Stimulated activated naive B cell treated with anti-CD40 and anti-IgM and Interleukin-4, amounts not matched to agents 10 μg/mL and 1 μg/mL and 100 μg/mL, for 72 hours (primary cell): ENCODE measurements around the gene SLC12A1.
"Not testable (repeated sequence)": the region's sequence is repeated elsewhere in the genome, so short reads cannot be mapped to it uniquely, and the experiment has no call there.

Experiments
- ATAC-seq, 2 donors: fragments of 150-1000 bp; cut with Tn5 transposase; replicated peaks; 2 replicates each; pipeline ENCODE4 v1.10.0; 2021; ENCODE audit warnings: moderate library complexity in 1 of 2
- DNase-seq: peaks from one replicate; pipeline ENCODE4 v3.0.0; 2021
- H3K27ac Mint-ChIP-seq: one replicate; pipeline ENCODE4 v1.8.0; 2022; ENCODE audit warnings: mild to moderate bottlenecking, mixed read lengths
- H3K27me3 Mint-ChIP-seq, 2 donors: one replicate each; pipeline ENCODE4 v1.8.0; 2022; ENCODE audit warnings: mixed read lengths in 2 of 2
- H3K36me3 Mint-ChIP-seq, 2 donors: one replicate each; pipeline ENCODE4 v1.8.0; 2022; ENCODE audit warnings: mixed read lengths in 2 of 2, mild to moderate bottlenecking in 1 of 2
- H3K4me1 Mint-ChIP-seq, 2 donors: one replicate each; pipeline ENCODE4 v1.8.0; 2022; ENCODE audit warnings: mixed read lengths in 2 of 2, mild to moderate bottlenecking in 1 of 2
- H3K4me3 Mint-ChIP-seq, 2 donors: one replicate each; pipeline ENCODE4 v1.8.0; 2022; ENCODE audit warnings: mild to moderate bottlenecking in 2 of 2, mixed read lengths in 2 of 2, moderate library complexity in 1 of 2
- H3K9me3 Mint-ChIP-seq, 2 donors: one replicate each; pipeline ENCODE4 v1.8.0; 2022; ENCODE audit warnings: mixed read lengths in 2 of 2, mild to moderate bottlenecking in 1 of 2

SLC12A1 gene

DNA sequence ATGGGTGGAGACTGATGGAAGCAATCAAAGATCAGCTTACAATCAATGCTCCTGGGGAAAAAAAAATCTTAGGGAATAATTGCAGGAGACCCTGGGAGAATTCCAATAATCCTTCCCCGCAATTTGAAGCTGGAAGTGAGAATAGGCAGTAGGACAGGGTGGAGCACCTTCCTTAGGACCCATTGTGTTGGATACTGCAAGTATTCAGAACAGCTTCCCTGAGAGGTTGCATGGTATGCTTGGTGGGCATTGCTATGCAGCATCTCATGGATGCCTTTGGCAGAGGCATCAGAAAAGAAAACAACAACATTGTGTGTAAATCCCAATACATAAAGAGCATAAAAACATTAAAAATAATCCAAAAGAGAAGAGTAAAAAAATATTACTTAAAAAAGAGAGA lies 100.5 kb downstream of the SLC12A1 start:
- DNase-seq (no peak), ATAC-seq (no peak)
- no peaks in the 10 kb centered on the region for H3K36me3 Mint-ChIP-seq
- no peaks in the 10 kb centered on the region for H3K27me3 Mint-ChIP-seq
- H3K4me3 Mint-ChIP-seq, result no peak overlapping the region
- no peaks in the 10 kb centered on the region for H3K4me1 Mint-ChIP-seq
- no peak overlapping the region for H3K27ac Mint-ChIP-seq
- H3K9me3 Mint-ChIP-seq, result no peaks in the 10 kb centered on the region

DNA sequence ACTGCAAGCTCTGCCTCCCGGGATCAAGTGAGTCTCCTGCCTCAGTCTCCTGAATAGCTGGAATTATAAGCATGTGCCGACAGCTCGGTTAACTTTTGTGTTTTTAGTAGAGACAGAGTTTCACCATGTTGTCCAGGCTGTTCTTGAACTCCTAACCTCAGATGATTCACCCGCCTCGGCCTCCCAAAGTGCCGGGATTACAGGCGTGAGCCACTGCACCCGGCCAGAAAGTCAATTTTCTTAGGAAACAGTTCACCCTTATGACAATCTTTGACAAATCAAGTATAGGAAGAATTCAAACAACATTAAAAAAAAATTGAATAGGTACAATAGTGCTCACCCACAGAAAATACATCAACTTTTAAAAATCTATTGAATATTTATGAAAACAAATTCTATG lies 101.5 kb downstream of the SLC12A1 start:
- no peak for DNase-seq
- H3K36me3 Mint-ChIP-seq, result no peaks in the 10 kb centered on the region
- H3K27ac Mint-ChIP-seq, result no peak overlapping the region
- H3K27me3 Mint-ChIP-seq, result no peaks in the 10 kb centered on the region
- H3K4me3 Mint-ChIP-seq, result no peak overlapping the region
- no peak for ATAC-seq
- no peaks in the 10 kb centered on the region for H3K4me1 Mint-ChIP-seq
- H3K9me3 Mint-ChIP-seq, result no peaks in the 10 kb centered on the region

DNA sequence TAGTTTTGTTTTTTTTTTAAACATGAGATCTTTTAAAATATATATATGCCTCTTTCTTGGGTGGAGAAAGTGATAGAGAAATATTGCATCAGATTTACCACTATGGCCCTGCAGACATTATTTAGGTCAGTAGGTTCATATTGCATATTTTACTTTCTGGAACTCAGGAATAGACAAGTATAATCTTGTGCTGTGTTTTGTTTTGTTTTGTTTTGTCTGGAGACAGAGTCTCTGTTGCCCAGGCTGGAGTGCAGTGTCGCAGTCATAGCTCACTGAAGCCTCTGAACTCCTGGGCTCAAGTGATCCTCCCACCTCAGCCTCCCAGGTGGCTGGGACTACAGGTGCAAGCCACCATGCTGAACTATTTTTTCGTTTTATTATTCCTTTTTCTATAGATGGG lies 103.6 kb downstream of the SLC12A1 start:
- Mint-ChIP-seq H3K4me1 (no peaks in the 10 kb centered on the region), H3K36me3 (no peaks in the 10 kb centered on the region), H3K27me3 (no peaks in the 10 kb centered on the region), H3K27ac (no peak overlapping the region), H3K4me3 (no peak overlapping the region), H3K9me3 (no peaks in the 10 kb centered on the region)
- DNase-seq (no peak), ATAC-seq (no peak)

DNA sequence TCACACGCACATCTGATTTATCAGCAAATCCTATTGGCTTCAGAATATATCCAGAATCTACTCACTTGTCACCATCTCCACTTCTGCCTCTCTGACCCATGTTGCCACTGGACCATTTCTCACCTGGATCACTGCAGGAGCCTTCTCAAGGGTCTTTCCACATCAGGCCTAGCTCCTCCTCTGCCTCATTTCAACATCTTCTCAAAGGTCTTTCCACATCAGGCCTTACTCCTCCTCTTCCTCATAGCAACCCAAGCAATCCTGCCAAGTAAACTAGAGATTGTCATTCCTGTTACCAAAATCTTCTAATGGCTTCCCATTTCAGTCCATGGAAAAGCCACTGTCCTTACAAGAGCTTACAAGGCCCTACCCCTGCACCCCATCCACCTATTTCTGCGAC lies 107.1 kb downstream of the SLC12A1 start:
- Mint-ChIP-seq H3K27ac (no peak overlapping the region), H3K36me3 (no peaks in the 10 kb centered on the region), H3K4me1 (no peaks in the 10 kb centered on the region), H3K27me3 (no peaks in the 10 kb centered on the region), H3K4me3 (no peak overlapping the region), H3K9me3 (no peaks in the 10 kb centered on the region)
- ATAC-seq, result no peak
- no peak for DNase-seq

DNA sequence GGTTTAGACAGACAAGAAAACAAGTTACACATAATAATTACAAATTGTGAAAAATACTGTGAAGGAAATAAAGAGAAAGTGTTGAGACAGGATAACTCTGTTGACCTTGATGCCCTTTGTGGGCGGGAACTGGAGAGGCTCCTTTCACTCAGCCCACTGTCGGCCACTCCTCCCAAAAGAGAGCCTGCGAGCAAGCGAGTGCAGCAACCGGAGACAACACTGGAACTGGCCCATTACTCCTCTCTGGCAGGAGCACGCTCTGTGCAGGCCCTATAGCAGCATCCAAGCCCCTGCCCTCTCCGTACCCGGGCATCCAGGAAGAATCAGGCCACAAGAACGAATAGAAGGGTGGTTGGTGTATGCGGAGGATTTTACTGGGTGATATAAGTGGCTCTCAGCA lies 108.9 kb downstream of the SLC12A1 start:
- no peak overlapping the region for H3K4me3 Mint-ChIP-seq
- no peaks in the 10 kb centered on the region for H3K4me1 Mint-ChIP-seq
- DNase-seq, result no peak
- no peak for ATAC-seq
- H3K27me3 Mint-ChIP-seq, result no peaks in the 10 kb centered on the region
- no peaks in the 10 kb centered on the region for H3K36me3 Mint-ChIP-seq
- H3K27ac Mint-ChIP-seq, result no peak overlapping the region
- no peaks in the 10 kb centered on the region for H3K9me3 Mint-ChIP-seq

DNA sequence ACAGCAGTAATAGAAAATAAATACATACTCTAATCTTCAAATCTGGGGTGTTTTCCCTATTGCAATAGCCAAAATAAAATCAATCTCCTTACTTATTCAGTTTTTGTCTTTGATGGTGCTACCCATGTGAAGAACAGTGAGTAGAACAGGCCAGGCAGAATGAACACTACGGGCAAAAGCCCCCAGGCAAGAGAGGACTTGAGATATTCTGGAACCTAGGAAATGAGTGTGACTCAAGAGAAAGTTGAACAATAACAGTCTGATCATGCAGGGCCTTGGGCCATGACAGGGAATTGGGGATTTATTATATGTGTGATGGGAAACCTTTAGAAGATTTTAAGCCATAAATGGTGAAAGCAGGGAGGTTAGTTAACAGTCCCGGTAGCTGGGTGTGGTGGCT lies 111.1 kb downstream of the SLC12A1 start:
- H3K4me3 Mint-ChIP-seq, result no peak overlapping the region
- no peaks in the 10 kb centered on the region for H3K27me3 Mint-ChIP-seq
- no peaks in the 10 kb centered on the region for H3K36me3 Mint-ChIP-seq
- H3K27ac Mint-ChIP-seq, result no peak overlapping the region
- H3K9me3 Mint-ChIP-seq, result no peaks in the 10 kb centered on the region
- H3K4me1 Mint-ChIP-seq, result no peaks in the 10 kb centered on the region
- ATAC-seq (no peak), DNase-seq (no peak)

DNA sequence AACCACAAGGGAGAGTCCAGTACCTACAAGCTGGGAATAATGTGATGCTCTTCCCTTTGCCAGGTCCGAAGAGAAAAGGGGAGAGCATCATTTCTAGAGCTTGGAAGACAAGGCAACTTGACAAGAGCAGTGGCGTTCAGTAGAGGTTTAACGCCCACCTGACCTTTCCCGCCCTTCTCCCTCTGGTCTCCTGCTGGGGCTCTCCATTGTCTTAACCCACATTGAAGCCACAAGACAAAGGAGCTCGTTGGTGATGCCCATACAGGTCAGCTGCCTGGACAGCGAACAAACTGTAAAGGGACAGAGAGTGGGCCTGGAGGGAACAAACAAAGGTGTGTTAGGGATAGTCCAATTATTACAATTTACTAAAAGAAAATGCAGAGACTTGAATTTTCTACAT lies 112.0 kb downstream of the SLC12A1 start:
- Mint-ChIP-seq H3K36me3 (no peaks in the 10 kb centered on the region), H3K27ac (no peak overlapping the region), H3K9me3 (no peaks in the 10 kb centered on the region), H3K4me1 (no peaks in the 10 kb centered on the region), H3K4me3 (no peak overlapping the region), H3K27me3 (no peaks in the 10 kb centered on the region)
- ATAC-seq, result no peak
- DNase-seq, result no peak

DNA sequence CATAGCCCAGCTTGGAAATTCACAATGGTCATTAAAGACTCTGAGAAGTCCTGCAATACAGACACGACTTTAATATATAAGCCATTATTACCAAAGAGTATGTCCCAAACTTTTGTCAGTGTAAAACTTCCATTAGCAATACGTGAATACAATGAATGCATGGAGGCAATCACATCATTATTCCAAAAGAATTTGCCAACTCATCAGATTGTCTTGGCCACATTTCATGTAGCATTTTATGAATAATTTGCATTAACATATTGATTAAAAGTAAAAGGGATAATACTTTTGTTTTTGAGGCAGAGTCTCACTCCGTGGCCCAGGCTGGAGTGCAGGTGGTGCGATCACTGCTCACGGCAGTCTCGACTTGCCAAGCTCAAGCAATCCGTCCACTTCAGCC lies 117.2 kb downstream of the SLC12A1 start:
- H3K4me3 Mint-ChIP-seq, result no peak overlapping the region
- no peak overlapping the region for H3K27ac Mint-ChIP-seq
- H3K36me3 Mint-ChIP-seq, result peaks cover 0 to 4% of the 10 kb centered on the region in 2 donors
- no peaks in the 10 kb centered on the region for H3K9me3 Mint-ChIP-seq
- no peaks in the 10 kb centered on the region for H3K27me3 Mint-ChIP-seq
- peaks cover 11 to 20% of the 10 kb centered on the region in 2 donors for H3K4me1 Mint-ChIP-seq
- DNase-seq (no peak), ATAC-seq (no peak)

DNA sequence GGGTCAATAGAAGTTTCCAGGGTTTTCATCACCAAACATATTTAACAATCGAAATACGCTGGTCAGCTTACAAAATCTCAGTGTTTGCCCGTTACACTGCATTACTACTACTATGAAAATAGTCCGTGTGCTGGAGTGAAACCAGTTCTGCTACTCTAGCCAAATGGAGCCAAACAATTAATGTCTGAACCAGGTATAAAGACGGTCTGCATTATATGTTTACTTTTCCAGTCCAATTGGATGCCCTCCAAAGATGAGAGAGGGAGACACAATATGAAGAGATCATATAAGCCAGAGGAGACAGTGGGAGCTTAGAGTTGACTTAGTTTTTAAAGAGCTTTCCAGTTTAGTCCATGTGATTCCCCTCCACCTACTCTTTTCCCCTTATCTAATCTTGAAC lies 118.8 kb downstream of the SLC12A1 start:
- DNase-seq (no peak), ATAC-seq (no peak)
- H3K27me3 Mint-ChIP-seq, result no peaks in the 10 kb centered on the region
- no peak overlapping the region for H3K4me3 Mint-ChIP-seq
- no peak overlapping the region for H3K27ac Mint-ChIP-seq
- H3K9me3 Mint-ChIP-seq, result no peaks in the 10 kb centered on the region
- H3K4me1 Mint-ChIP-seq, result peaks cover 12 to 20% of the 10 kb centered on the region in 2 donors
- peaks cover 2 to 4% of the 10 kb centered on the region in 2 donors for H3K36me3 Mint-ChIP-seq

DNA sequence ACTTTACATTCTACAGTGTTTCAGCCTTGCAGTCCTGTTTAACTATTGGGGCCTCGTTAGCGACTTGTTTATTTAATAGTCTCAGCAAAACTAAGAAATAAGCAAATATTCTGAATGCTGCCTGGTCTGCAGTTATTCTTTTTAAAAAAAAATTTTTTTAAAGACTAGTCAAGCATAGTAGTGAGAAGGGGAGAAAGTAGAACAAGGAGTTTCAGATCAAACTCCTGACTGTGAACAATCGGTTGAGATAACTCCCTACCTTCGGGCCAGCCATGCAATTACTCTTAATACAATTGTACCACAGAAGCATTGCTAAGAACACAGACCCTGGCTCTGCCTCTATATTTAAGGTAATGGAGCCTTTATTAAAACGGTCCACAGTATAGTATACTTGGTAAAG lies 119.3 kb downstream of the SLC12A1 start:
- no peaks in the 10 kb centered on the region for H3K27me3 Mint-ChIP-seq
- peaks cover 16 to 25% of the 10 kb centered on the region in 2 donors for H3K4me1 Mint-ChIP-seq
- ATAC-seq (peak in 1 of 2 donors; percentile 58), DNase-seq (no peak)
- H3K4me3 Mint-ChIP-seq, result no peak overlapping the region
- H3K27ac Mint-ChIP-seq, result no peak overlapping the region
- no peaks in the 10 kb centered on the region for H3K9me3 Mint-ChIP-seq
- peaks cover 2 to 4% of the 10 kb centered on the region in 2 donors for H3K36me3 Mint-ChIP-seq

DNA sequence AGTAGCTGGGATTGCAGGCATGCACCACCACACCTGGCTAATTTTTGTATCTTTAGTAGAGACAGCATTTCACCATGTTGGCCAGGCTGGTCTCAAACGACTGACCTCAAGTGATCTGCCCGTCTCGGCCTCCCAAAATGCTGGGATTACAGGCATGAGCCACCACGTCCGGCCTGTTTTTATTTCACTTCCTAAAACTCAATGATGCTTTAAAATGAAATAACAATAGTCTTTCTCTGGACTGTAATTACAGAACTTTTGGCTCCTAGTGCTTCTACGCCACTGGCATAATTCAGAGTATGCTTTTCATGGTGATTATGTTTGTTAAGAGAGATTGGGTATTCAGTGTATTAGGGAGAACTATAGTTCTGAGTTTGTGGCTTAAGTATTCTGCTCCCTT lies 120.1 kb downstream of the SLC12A1 start:
- peaks cover 17 to 27% of the 10 kb centered on the region in 2 donors for H3K4me1 Mint-ChIP-seq
- H3K4me3 Mint-ChIP-seq, H3K9me3 Mint-ChIP-seq, DNase-seq, H3K27me3 Mint-ChIP-seq, ATAC-seq, H3K36me3 Mint-ChIP-seq: not testable (repeated sequence)
- peak overlapping the region; percentile 71 for H3K27ac Mint-ChIP-seq

DNA sequence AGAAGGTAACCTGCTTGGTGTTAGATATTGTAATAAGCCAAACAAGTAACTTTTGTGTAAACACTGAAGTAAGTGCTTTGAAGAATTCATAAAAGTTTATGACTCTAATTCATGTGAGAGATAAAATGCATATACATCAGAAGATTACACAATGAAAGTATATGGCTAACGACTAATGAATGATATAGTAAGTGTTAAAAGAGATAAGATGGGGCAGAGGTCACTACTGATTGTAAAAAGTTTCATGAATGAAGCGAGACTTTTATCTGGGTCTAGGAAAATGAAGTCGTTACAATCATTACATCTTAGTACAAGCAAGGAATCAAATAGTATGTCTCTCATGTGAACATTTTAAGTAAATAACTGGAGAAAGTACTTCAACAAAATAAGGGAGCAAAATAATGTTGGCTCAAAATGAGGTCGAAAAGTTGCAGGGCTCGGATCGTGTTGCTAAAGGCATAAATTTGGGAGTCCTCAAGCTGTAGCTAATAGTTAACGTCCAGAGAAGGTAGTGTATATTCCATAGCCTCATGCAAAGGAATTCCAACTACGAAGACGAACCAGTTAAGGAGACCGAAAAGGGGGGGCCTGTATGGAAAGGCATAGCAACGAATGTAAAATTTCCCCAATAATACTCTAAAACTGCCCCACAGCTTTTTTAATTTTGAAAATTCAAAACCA lies 124.1 kb downstream of the SLC12A1 start:
- H3K36me3 Mint-ChIP-seq, result peaks cover 8 to 19% of the 10 kb centered on the region in 2 donors
- no peaks in the 10 kb centered on the region for H3K27me3 Mint-ChIP-seq
- ATAC-seq (no peak), DNase-seq (no peak)
- peaks cover 14 to 34% of the 10 kb centered on the region in 2 donors for H3K4me1 Mint-ChIP-seq
- peak overlapping the region; percentile 99 for H3K27ac Mint-ChIP-seq
- no peaks in the 10 kb centered on the region for H3K9me3 Mint-ChIP-seq
- peak overlapping the region; percentile 94 to 99 for H3K4me3 Mint-ChIP-seq

DNA sequence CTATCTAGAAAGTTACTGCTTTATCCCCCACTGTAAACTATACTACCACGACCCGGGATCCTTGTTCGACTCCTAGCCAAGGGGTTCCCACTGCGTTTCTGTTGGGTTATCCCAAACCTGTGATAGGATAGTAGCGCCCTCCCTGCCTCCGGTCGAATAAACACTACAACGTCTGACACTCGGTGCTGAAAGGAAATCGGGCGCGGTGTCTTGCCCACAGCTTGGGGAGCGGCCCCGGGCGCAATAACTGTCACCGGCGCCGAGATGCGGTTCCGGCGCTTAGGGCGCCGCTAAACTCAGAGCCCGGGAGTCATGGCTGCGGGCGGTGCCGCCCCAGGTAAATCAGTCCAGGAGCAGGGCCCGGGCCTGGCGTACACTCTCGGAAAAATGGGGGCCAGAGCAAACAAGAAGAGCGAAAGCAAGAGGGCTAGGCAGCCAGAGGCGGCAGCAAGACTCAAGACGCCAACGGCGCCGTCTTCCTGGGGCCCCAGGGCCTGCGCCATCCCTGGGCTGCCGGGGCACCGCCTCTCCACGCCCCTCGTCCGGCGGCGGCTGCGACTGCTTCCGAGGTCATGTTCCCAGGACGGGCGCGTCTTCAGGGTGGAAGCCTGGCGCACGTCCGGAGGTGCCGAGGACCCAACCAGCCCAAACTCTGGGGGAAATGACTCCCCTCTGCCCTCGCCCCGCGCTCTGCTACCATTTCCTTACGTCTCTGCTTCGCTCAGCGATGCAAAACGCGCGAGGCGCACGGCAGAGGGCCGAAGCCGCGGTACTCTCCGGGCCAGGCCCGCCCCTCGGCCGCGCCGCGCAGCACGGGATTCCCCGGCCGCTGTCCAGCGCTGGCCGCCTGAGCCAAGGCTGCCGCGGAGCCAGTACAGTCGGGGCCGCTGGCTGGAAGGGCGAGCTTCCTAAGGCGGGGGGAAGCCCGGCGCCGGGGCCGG lies 125.0 kb downstream of the SLC12A1 start, which contains the start of gene DUT:
DUT (plus strand) TSS at position 575 of the 941 bp plus-strand sequence; CDS start at position 662, 87 bp downstream.
- peak within 1 kb of the TSS; percentile 99 for H3K27ac Mint-ChIP-seq
- peak within 1 kb of the TSS; percentile 94 to 99 for H3K4me3 Mint-ChIP-seq
- H3K36me3 Mint-ChIP-seq, result peaks cover 11 to 23% of the 10 kb centered on the region in 2 donors
- H3K9me3 Mint-ChIP-seq, result no peaks in the 10 kb centered on the region
- ATAC-seq (peak; percentile 87 to 88), DNase-seq (peak; percentile 75)
- peaks cover 12 to 37% of the 10 kb centered on the region in 2 donors for H3K4me1 Mint-ChIP-seq
- H3K27me3 Mint-ChIP-seq, result no peaks in the 10 kb centered on the region

DNA sequence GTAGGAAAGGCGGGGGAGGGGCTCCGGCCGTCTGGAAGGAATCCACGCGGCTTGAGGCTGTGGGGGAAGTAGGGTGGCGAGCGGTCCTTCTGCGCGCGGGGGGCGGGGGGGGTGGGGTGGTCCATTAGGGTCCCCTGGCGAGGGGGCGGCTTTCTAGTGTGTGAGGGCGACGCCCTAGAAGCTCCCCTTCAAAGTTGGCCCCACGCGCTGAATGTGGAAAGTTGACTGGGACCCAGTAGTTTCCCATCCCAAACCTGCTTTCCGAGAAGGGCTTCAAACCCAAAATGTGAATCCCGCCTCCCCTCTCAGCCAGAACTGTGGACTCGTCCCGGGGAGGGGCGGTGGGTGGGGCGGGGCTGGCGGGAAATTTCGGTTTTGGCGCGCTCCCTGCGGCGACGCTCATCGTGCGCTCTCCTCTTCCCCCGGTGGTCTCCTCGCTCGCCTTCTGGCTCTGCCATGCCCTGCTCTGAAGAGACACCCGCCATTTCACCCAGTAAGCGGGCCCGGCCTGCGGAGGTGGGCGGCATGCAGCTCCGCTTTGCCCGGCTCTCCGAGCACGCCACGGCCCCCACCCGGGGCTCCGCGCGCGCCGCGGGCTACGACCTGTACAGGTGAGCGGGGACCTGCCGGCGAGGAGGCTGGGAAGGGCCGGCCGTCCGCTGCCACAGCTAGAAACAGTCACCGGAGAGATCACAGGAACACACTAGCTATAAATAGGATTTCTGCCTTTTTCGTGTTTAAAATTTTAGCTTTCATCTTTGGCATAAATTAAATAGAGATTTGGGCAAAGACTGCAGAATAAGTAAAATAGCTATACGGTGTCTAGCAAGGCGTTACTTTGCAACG lies 125.9 kb downstream of the SLC12A1 start:
- Mint-ChIP-seq H3K4me3 (peak overlapping the region; percentile 94 to 99), H3K4me1 (peaks cover 9 to 32% of the 10 kb centered on the region in 2 donors), H3K27me3 (no peaks in the 10 kb centered on the region), H3K9me3 (no peaks in the 10 kb centered on the region), H3K36me3 (peaks cover 11 to 30% of the 10 kb centered on the region in 2 donors), H3K27ac (peak overlapping the region; percentile 99)
- peak; percentile 61 for DNase-seq
- ATAC-seq, result peak; percentile 72 to 77
